M059J (cell line): ENCODE data around the gene M6PR. TPM values are rescaled to one million over a fixed set of nuclear protein-coding genes. Genes with fewer than 3 reads are reported as not detected.
"Not testable (repeated sequence)": the region's sequence is repeated elsewhere in the genome, so short reads cannot be mapped to it uniquely, and the experiment has no call there.

Experiments
- DNase-seq: peaks from one replicate; pipeline ENCODE4 v3.0.0-alpha.2; 2012; ENCODE audit warnings: low read depth
- total RNA-seq: library from RNA; depleted of rRNA; stranded (reverse); fragments of >200 nt; shearing (Covaris generic); gene quantifications from 2 replicates; pipeline ENCODE4 v1.2.3, GENCODE V29; 2014; rRNA removed

The M6PR gene
- total RNA-seq, 1 experiment from 2014 or later, result 126 TPM

GRCh38 chr12:8912914-8913313, 36.5 kb downstream of the M6PR start:
- DNase-seq, result no peak

DNA sequence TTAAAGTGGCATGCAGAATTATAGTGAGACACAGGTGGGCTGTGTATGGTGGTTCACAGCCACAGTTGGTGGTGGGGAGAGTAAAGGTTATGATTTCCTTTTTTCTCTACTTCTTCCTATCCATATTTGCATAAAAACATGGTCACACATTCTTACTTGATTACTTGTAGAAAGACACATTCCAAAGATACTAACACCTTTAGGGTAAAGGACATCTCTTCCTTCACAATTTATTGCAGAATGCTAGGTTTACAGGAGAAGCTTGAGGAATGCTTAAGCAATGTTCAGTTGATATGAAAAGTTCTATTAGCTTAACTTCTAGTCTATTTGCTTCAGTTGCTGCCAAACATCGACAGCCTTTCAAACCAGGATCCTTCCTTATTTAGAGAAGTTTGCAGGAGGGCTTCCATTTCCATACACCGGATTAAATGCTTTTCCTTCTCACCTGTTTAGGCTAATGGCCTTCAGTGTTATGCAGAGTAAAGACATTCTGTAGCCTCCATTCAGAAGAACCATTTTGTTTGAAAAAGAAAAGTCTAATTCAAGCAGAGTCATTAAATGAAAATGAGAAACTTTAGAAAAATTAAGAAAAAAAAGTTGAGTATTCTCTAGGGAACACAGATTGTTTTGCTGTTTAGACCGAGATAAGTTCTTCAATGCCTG, 37.7 kb downstream of the M6PR start:
- no peak for DNase-seq

DNA sequence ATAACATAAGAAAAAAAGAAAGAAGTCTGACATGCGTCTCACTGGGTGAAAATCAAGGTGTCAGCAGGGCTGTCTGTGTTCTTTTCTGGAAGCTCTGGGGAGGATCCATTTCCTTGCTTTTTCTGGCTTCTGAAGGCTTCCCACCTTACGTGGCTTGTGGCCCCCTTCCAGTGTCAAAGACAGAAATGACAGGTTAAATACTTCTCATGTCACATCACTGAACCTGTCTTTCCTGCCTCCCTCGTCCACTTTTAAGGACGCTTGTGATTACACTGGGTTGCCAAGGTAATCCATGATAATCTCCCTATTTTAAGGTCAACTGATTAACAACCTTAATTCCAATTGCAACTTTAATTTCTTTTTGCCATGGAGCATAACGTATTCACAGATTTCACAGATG, 39.7 kb downstream of the M6PR start:
- no peak for DNase-seq

GRCh38 chr12:8907513-8907912, 41.9 kb downstream of the M6PR start:
- DNase-seq, result no peak

- DNase-seq, result no peak
These were observed 42.9 kb downstream of the M6PR start for GRCh38 chr12:8906266-8907180.

DNA sequence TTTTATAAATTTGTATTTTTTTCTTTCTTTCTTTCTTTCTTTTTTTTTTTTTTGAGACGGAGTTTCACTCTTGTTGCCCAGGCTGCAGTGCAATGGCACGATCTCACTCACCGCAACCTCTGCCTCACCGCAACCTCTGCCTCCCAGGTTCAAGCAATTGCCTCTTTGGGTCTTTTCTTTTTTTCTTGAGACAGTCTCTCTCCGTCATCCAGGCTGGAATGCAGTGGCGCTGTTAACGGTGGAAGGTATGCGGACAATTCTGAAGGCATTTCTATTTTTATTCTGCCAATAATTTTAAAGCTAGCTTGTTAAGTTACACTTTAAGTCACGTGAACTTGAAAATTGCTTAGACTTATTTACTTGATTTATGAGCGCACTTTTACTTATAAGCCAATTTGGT, 43.9 kb downstream of the M6PR start:
- no peak for DNase-seq

- DNase-seq, result no peak
These were observed 44.8 kb downstream of the M6PR start for GRCh38 chr12:8904665-8905064.

GRCh38 chr12:8903646-8904045, 45.8 kb downstream of the M6PR start:
- no peak for DNase-seq

DNA sequence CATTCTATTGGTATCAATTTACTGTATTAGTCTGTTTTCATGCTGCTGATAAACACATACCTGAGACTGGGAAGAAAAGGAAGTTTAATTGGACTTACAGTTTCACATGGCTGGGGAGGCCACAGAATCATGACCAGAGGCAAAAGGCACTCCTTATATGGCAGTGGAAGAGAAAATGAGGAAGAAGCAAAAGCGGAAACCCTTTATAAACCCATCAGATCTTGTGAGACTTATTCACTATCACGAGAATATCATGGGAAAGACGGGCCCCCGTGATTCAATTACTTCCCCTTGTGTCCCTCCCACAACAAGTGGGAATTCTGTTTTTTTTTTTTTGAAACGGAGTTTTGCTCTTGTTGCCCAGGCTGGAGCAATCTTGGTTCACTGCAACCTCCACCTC, 46.7 kb downstream of the M6PR start:
- DNase-seq, result not testable (repeated sequence)

DNA sequence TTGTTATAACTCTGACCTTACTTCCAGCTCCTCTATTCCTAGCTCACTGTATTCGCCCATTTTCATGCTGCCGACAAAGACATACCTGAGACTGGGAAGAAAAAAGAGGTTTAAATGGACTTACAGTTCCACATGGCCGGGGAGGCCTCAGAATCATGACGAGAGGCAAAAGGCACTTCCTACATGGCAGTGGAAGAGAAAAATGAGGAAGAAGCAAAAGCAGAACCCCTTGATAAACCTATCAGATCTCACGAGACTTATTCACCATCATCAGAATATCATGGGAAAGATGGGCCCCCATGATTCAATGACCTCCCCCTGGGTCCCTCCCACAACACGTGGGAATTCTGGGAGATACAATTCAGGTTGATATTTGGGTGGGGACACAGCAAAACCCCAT, 49.6 kb downstream of the M6PR start:
- no peak for DNase-seq

DNA sequence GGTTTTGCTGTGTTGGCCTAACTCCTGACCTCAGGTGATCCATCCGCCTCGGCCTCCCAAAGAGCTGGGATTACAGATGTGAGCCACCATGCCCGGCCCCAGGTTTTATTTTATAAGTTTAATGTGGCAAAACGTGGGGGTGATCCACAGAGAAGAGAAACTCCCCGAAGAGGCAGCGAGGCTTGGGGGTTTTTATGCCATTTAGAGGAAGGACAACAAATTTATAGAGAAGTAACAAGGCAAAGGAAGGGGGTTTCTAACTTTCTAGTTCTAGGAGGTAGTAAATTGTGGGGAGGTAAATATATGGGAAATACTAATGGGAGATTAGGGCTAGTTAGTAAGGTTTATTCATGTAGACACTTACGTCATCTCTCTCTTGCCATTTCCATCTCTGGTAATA, 52.4 kb downstream of the M6PR start:
- no peak for DNase-seq

DNA sequence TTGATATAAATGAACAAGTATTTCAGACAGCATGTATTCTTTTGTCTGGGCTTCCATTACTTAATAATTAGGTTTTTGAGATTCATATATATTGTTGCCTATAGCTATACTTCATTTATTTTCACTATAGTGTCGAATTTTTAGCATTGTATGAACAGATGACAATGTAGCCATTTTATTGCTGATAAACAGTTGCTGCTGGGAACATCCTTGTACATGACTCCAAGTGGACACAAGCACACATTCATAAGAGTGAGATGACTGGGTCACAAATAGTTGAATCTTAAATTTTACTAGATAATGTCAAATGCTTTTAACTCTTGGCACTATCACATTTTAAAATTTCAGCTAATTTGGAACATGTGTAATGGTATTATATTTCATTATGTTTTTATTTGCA, 54.5 kb downstream of the M6PR start:
- no peak for DNase-seq

GRCh38 chr12:8894378-8894777, 55.1 kb downstream of the M6PR start:
- no peak for DNase-seq

DNA sequence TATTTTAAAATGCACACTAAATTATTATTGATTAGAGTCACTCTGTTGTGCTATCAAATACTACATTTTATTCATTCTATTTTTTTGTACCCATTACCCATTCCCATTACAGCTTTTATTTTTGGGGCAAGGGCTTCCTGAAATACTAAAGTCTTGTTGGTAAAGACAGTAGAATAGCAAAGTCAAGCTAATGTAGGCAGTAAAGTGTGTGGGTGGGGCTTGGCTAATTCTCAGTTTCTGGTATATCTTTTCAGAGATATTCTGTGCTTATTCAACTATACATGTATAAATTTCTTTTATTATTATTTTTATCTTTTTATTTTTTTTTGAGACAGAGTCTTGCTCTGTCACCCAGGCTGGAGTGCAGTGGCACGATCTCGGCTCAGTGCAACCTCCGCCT, 57.5 kb downstream of the M6PR start:
- DNase-seq, result no peak

Other genes starting within 250 kb of the M6PR start
- gene A2ML1, start 127.0 kb downstream of the M6PR start, total RNA-seq, result not detected in 2 replicates
- 9.8 and 16.0 TPM in 2 replicates for gene PHC1, start 35.1 kb downstream of the M6PR start, total RNA-seq
- gene KLRG1, start 39.9 kb upstream of the M6PR start, total RNA-seq, result not detected in 2 replicates
- gene A2M, start 166.3 kb upstream of the M6PR start, total RNA-seq, result 0.66 and 3.1 TPM in 2 replicates